Bronchial epithelial cell (primary cell): ENCODE data around the gene AMOTL1. TPM values are rescaled to one million over a fixed set of nuclear protein-coding genes. Genes with fewer than 3 reads are reported as not detected.

Source experiments
- DNase-seq: peaks from one replicate; pipeline ENCODE4 v3.0.0-alpha.2; 2010; ENCODE audit warnings: low read depth
- FAIRE-seq: peaks from 2 replicates; lab custom pipeline; 2011; peaks lifted over from hg19 to GRCh38; lab: Jason Lieb, UNC
- H3K27me3 ChIP-seq: 2 replicates; pipeline ENCODE4 v1.5.1; 2011; ENCODE audit warnings: low read length; ENCODE audit not compliant: control insufficient read depth, insufficient read depth
- H3K36me3 ChIP-seq: 2 replicates; pipeline ENCODE4 v1.5.1; 2011; ENCODE audit warnings: low read length; ENCODE audit not compliant: control insufficient read depth, insufficient read depth
- H3K4me3 ChIP-seq: 2 replicates; pipeline ENCODE4 v1.5.1; 2011; ENCODE audit warnings: mild to moderate bottlenecking, low read depth, low read length, control low read depth
- CTCF ChIP-seq: IDR thresholded peaks from 2 replicates; pipeline ENCODE4 v1.5.1; 2011; ENCODE audit warnings: mild to moderate bottlenecking, moderate library complexity, low read length, control low read depth, inconsistent platforms; ENCODE audit not compliant: insufficient read depth, severe bottlenecking
- total RNA-seq: library from RNA; depleted of rRNA; stranded (reverse); fragments of >200 nt; gene quantifications from 2 replicates; pipeline ENCODE4 v1.2.1, GENCODE V29; 2014

The AMOTL1 gene
- total RNA-seq, 1 donor from 2014 or later: 64.8 TPM

DNA sequence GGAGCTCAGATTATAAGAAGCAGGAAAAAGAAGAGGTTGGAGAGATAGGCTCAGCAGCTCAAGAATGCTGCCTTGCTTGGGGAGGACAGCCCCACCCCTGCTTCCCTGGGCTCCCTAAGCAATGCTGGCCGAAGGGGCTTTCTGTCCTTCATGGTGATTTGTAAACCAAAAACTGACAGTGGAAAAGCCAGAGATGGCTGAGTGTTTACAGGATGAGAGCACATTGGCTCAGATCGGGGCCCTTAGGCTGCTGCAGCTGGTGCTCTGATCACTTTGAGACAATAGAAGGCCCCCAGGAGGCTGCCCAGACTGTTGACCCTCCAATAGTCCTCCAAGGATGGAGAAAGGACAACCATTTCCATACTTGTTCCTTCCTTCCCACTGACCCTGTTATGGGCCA, 28.8 kb upstream of the AMOTL1 start:
- H3K4me3 ChIP-seq: no peak overlapping the region
- no peaks in the 10 kb centered on the region for H3K36me3 ChIP-seq
- DNase-seq: no peak
- no peaks in the 10 kb centered on the region for H3K27me3 ChIP-seq
- TF ChIP-seq CTCF: no peak
- no peak for FAIRE-seq

GRCh38 chr11:94740083-94741021, 27.8 kb upstream of the AMOTL1 start:
- TF ChIP-seq CTCF: no peak
- Histone ChIP-seq H3K27me3 (no peaks in the 10 kb centered on the region), H3K4me3 (peak overlapping the region; percentile 18), H3K36me3 (no peaks in the 10 kb centered on the region)
- no peak for DNase-seq
- no peak for FAIRE-seq

- FAIRE-seq (peak; percentile 40), DNase-seq (peak; percentile 77)
- no peaks in the 10 kb centered on the region for H3K36me3 ChIP-seq
- no peaks in the 10 kb centered on the region for H3K27me3 ChIP-seq
- peak; percentile 52 for TF ChIP-seq CTCF
- H3K4me3 ChIP-seq: peak overlapping the region; percentile 18
Measured at GRCh38 chr11:94741022-94741679, 27.0 kb upstream of the AMOTL1 start.

GRCh38 chr11:94742665-94743064, 25.5 kb upstream of the AMOTL1 start:
- no peak for TF ChIP-seq CTCF
- Histone ChIP-seq H3K36me3 (no peaks in the 10 kb centered on the region), H3K4me3 (no peak overlapping the region), H3K27me3 (no peaks in the 10 kb centered on the region)
- DNase-seq (no peak), FAIRE-seq (no peak)

GRCh38 chr11:94746721-94747120, 21.4 kb upstream of the AMOTL1 start:
- Histone ChIP-seq H3K4me3 (no peak overlapping the region), H3K36me3 (no peaks in the 10 kb centered on the region), H3K27me3 (no peaks in the 10 kb centered on the region)
- TF ChIP-seq CTCF: no peak
- DNase-seq: peak; percentile 91
- no peak for FAIRE-seq
